Lung microvascular endothelial cell (primary cell): ENCODE data around the gene LIMK1. TPM values are rescaled to one million over a fixed set of nuclear protein-coding genes. Genes with fewer than 3 reads are reported as not detected.
"Not testable (repeated sequence)": the region's sequence is repeated elsewhere in the genome, so short reads cannot be mapped to it uniquely, and the experiment has no call there.

ENCODE experiments used
- DNase-seq, 2 donors: peaks; one replicate each; pipeline versions ENCODE4 v3.0.0 to v3.0.0-alpha.2; 2010; ENCODE audit warnings: low read depth in 2 of 2
- total RNA-seq: library from RNA; depleted of rRNA; stranded (reverse); fragments of >200 nt; gene quantifications from 2 replicates; pipeline ENCODE4 v1.2.1, GENCODE V29; 2014

Gene LIMK1
- total RNA-seq, 1 donor from 2014 or later: 13.7 TPM

DNA sequence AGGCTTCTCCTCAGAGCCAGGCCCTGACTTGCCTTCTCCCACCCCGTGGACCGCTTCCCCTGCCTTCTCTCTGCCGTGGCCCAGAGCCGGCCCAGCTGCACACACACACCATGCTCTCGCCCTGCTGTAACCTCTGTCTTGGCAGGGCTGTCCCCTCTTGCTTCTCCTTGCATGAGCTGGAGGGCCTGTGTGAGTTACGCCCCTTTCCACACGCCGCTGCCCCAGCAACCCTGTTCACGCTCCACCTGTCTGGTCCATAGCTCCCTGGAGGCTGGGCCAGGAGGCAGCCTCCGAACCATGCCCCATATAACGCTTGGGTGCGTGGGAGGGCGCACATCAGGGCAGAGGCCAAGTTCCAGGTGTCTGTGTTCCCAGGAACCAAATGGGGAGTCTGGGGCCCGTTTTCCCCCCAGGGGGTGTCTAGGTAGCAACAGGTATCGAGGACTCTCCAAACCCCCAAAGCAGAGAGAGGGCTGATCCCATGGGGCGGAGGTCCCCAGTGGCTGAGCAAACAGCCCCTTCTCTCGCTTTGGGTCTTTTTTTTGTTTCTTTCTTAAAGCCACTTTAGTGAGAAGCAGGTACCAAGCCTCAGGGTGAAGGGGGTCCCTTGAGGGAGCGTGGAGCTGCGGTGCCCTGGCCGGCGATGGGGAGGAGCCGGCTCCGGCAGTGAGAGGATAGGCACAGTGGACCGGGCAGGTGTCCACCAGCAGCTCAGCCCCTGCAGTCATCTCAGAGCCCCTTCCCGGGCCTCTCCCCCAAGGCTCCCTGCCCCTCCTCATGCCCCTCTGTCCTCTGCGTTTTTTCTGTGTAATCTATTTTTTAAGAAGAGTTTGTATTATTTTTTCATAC lies 38.0 kb downstream of the LIMK1 start:
- DNase-seq: no peak

DNA sequence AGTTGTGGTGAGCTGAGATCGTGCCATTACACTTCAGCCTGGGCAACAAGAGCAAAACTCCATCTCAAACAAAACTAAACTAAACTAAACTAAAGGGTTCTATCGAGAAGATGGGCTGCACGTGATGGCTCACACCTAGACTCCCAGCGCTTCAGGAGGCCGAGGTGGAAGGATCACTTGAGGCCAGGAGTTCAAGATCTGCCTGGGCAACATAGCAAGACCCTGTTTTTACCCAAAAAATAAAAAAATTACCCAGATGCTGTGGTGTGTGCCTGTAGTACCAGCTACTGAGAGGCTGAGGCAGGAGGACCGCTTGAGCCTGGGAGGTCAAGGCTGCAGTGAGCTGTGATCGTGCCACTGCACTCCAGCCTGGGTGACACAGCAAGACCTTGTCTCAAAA lies 40.3 kb downstream of the LIMK1 start:
- DNase-seq: not testable (repeated sequence)

DNA sequence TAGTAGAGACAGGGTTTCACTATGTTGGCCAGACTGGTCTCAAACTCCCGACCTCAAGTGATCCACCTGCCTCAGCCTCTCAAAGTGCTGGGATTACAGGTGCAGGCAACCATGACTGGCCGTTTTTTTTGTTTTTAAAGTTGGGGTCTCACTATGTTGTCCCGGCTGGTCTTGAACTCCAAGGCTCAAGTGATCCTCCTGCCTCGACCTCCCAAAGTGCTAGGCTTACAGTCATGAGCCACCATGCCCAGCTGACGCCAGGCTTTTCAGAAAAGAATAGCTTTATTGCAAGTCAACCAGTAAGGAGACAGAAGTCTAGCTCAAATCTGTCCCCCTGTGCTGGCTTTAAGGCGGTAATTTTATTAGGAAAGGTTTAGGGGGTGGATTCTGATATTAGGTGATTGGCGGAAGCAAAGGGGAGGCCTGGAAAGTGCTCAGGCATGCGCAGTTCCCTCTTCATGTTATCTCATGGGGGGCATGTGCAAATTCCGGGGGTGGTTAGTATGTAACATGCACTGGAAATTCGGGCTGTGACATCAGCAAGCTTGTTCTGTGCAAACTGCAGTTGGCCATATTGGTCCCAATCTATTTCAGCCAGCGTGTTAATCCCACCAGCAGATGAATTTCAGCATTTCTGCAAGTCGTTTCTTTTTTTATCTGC lies 42.7 kb downstream of the LIMK1 start:
- DNase-seq: no peak

DNA sequence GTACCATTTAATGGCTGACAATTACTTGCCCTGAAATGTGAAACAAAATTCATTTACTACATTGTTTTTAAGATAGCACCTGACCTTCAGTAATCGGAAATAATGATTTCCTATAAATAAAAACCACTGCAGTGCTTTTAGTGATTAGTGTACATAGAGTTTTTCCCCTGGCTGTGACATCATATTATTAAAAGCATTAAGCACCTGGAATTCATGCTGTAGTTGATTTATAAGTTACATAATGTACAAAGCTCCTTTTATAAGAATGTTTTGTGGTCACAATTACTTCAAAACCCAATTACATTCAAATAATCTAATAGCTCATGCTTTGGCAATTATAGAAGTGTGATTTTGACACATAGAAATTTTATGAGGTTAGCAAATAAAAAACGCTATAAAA lies 46.3 kb downstream of the LIMK1 start:
- peak in 1 of 2 donors; percentile 32 for DNase-seq

DNA sequence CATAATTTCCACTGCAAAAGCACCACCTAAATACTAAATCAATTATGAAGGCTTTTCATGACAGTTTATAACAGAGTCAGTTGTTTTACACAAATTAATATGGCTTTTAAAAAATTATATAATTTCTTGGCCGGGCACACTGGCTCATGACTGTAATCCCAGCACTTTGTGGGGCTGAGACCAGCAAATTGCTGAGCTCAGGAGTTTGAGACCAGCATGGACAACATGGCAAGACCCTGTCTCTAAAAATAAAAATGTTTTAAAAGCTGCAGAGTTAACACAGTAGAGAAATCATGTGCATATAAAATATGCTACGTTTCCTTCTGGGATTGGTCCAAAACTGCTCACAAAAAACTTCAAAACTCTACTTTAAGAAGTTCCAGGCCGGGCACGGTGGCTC lies 46.9 kb downstream of the LIMK1 start:
- no peak for DNase-seq

DNA sequence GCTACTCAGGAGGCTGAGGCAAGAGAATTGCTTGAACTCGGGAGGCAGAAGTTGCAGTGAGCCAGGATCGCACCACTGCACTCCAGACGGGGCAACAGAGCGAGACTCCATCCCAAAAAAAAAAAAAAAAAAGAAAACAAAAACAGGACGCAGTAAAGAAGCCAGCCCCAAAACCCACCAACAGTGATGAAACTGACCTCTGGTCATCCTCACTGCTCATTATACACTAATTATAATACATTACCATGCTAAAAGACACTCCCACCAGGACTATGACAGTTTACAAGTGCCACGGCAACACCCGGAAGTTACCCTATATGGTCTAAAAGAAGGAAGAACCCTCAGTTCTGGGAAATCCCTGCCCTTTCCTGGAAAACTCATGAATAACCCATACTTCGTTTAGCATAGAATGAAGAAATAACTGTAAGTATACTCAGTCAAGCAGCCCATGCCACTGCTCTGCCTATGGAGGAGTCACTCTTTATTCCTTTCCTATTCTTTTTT lies 50.6 kb downstream of the LIMK1 start:
- no peak for DNase-seq

DNA sequence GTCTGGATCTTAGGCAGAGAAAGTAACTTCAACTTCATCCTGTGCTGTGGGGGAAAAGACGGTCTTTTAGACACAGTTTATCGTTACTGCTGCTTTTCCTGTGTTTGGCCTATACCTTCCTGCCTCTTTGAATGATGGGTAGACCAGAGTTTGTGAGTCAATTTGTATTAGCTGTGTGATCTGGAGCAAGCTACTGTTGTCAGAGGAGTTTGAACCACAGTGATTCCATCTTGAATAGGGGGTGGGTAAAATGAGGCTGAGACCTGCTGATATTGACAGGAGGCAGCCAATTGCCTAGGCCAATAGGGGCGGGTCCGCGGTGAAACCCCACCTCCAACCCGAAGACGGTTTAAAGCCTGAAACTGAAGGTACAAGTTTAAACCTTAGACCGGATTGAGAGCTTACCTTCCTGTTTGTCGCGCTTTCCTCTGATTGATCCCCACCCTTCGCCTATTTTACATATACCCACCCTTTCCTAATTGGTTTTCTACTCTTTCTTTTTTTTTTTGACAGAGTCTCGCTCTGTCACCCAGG lies 54.8 kb downstream of the LIMK1 start:
- no peak for DNase-seq

DNA sequence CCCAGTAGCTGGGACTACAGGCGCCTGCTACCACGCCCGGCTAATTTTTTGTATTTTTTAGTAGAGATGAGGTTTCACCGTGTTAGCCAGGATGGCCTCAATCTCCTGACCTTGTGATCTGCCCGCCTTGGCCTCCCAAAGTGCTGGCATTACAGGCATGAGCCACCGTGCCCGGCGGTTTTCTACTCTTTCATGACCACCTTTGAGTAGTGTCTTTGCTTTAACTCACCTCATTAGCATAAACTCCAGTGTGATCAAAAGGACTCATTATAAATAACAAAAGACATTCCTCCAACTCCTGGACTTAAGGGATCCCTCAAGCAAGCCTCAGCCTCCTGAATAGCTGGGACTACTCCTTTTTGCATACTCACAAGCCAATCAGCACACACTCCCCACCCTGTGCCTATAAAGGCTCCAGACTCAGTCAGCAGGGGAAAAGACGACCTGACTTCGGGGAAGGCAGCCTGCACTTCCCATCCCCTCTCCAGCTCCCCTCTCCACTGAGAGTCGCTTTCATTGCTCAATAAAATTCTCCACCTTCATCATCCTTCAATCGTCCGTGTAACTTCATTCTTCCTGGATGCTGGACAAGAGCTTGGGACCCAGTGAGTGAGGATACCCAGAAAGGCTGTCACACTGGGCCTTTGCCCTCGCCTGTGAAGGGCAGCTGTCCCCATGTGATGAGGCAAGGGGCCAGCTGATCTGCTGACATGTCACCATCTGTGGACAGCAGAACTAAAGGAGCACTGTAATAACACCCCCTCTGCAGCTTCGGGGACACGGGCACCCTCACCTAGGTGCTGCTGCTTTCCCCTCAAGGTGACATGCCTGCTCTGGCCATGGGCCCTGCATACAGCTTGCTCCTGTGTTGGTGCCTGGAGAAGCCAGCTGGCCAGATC lies 55.6 kb downstream of the LIMK1 start:
- no peak for DNase-seq

DNA sequence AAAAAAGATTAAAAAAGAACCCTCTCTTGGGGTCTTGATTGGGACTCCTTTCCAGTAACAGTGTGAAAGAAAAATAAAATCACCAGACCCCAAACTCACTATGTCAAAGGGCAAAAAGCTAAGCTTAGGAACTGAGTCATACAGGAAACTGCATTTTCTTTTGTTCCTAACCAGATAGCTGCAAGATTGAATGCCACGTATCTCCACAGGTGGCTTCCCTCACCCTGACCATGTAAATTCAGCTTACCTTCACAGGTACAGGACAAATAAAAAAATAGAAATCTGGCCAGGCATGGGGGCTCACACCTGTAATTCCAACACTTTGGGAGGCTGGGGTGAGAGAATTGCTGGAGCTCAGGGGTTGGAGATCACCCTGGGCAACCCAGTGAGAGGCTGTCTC lies 58.1 kb downstream of the LIMK1 start:
- DNase-seq: peak; percentile 18 to 28

DNA sequence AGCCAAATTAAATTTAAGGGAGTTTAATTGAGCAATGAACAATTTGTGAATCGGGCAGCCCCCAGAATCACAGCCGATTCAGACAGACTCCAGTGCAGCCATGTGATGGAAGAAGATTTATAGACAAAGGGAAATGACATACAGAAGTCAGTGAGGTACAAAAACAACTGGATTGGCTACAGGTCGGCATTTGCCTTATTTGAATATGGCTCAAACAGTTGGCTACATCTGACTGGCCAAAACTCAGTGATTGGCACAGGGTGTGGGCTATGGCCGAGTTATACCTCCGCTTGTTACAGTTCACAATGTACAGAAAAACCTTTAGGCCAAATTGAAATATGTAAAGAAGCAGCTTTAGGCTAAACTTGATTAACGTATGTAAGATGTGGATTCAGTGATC lies 59.8 kb downstream of the LIMK1 start:
- peak; percentile 7 to 40 for DNase-seq

DNA sequence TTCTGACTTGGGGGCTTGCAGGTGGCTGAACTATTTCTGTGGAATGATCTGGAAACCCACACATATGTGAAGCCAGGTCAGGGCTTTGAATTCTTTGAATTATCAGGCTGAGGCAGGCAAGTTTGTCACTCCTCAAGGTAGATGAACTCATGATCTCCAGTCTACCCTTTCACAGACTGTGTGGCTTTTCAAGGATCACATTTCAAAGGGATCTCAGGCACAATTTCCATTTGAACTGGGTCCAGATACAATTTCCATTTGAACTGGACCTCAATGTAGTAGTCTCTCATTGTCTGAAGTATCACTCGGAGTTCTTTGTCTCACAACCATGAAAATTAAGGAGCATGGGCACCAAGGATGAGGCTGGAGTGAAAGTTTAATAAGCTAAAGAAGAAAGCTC lies 64.9 kb downstream of the LIMK1 start:
- no peak for DNase-seq

DNA sequence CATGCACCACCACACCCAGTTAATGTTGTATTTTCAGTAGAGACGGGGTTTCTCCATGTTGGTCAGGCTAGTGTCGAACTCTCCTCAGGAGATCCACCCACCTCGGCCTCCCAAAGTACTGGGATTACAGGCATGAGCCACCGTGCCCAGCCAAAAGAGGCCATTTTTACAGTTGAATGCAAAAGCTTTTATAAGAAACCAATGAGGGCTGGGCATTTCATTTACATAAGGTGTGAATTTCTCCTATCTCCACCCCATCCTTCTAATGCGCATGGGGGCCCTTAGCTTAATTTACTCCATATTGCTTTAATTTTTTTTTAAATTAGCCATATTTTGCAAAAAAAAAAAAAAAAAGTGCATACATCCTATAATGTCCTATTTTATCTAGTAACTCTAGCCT lies 65.5 kb downstream of the LIMK1 start:
- DNase-seq: no peak

DNA sequence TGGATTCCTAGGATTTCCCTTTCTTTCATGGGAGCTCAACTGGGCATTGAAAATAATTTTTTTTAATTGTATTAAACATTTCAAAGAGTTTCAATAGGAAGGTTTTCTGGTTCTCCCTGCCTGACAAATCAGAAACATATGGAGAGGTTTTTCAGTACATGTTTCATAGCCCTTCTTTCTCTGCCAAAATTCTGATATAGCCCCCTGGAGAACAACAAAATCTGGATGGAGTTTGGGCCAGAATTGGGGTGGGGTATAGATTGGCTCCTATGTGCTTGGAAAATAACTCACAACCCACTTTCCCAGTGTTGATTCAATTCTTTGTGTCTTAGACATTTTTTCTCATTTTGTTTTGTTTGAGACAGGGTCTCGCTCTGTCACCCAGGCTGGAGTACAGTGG lies 66.0 kb downstream of the LIMK1 start:
- DNase-seq: no peak

DNA sequence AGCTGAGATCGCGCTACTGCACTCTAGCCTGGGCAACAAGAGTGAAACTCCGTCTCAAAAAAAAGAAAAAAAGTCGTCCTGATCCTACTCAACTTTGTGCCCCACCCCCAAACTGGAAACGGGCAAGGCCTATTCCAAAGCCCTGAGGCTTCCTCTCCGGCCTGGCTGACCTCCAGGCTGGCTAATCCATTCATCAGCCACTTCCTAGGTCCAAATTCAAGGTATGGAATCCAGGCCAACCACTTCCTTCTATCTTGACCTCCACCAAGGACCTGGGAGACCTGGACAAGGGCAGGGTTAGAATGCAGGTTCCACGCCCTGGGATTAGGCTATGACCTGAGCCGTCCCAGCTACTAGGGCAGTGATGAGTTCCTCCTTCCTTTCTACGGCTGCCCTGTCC lies 70.1 kb downstream of the LIMK1 start:
- DNase-seq: no peak

DNA sequence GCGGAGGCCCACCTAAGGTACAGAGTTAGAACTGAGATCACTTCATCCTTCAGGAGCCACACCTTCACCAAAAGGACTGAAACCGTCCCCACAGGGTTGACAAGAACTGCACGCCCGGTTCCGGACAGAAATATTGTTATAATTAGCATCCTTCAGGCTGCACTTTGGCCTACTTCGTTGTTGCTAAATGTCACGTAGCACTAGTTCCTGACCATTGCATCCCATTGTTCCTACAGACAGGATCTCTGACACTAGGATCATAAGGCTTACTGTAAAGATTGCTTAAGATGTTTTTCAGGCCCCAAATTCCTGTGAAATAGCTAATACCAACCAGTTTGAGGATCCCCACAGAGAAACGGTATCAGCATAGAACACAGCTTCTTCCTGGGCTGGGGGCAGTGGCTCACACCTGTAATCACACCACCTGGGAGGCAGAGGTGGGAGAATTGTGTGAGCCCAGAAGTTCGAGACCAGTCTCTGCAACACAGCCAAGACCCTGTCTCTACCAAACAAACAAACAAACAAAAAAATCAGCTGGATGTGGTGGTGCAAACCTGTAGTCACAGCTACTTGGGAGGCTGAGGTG lies 72.3 kb downstream of the LIMK1 start:
- no peak for DNase-seq

DNA sequence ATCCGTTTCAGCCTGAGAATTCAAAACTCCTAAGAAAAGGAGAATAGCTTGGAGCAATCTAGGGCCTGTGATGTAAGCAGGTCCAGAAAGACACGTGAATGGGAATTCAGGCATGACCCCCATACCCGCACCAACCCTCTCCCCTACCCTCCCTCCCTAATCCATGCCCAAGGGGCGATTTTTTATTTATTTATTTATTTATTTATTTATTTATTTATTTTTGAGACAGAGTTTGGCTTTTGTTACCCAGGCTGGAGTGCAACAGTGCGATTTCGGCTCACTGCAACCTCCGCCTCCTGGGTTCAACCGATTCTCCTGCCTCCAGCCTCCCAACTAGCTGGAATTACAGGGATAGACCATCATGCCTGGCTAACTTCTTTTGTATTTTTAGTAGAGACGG lies 74.0 kb downstream of the LIMK1 start:
- DNase-seq: no peak

DNA sequence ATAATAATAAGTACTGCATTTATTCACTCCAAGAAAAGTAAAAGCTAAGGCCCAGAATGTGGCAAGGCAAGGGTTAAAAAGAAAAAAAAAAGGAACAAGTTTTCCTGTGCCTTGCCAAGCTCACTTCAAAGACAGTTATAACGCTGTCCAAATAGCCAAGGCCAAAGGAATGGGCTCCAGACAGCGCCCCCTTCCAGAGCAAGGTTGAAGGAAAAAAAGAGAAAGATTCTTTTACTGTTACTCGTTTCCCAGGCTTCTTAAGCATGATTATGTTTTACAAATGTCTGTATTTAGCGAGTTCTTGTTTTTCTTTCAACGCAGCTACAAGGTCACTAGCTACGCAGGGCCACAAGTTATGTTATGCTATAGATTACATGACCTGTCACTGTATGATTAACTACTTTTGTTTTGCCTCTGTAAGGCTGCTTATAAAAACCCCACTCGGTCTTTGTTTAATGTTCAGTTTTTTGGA lies 81.4 kb downstream of the LIMK1 start:
- peak in 1 of 2 donors; percentile 27 for DNase-seq

DNA sequence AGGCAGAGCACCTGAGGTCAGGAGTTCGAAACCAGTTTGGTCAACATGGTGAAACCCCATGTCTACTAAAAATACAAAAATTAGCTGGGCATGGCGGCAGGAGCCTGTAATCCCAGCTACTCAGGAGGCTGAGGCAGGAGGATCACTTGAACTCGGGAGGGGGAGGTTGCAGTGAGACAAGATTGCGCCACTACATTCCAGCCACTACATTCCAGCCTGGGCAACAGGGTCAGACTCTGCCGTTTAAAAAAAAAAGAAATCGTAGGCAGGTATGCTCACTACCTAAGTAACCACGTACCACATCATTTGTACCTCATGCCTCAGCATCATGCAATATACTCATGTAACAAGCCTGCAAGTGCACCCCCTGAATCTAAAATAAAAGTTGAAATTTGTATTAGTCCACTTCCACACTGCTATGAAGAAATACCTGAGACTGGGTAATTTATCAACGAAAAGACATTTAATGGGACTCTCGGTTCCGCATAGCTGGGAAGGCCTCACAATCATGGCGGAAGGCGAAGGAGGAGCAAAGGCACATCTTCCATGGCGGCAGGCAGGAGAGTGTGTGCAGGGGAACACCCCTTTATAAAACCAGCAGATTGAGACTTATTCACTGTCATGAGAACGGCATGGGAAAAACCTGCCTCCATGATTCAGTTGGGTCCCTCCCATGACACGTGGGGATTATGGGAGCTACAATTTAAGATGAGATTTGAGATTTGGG lies 82.4 kb downstream of the LIMK1 start:
- DNase-seq: no peak

DNA sequence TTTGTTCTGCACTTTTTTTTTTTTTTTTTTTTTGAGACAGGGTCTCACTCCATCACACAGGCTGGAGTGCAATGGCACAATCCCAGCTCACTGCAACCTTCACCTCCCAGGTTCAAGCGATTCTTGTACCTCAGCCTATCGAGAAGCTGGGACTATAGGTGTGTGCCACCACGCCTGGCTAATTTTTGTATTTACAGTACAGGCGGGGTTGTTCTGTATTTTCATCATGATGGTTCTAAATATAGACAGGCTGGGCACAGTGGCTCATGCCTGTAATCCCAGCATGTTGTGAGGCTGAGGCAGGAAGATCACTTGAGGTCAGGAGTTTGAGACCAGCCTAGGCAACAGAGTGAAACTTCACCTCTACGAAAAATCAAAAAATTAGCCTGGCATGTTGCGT lies 83.7 kb downstream of the LIMK1 start:
- not testable (repeated sequence) for DNase-seq
